GM23248 (cell line): Measurements from ENCODE around the gene SOWAHB. TPM values are rescaled to one million over a fixed set of nuclear protein-coding genes. Genes with fewer than 3 reads are reported as not detected.

Experiments
- DNase-seq: peaks from one replicate; pipeline ENCODE4 v3.0.0-alpha.2; 2015
- H2AFZ ChIP-seq: fragments of 200-600 bp; sonication (generic); 2 replicates; pipeline ENCODE4 v1.6.1; 2016; ENCODE audit warnings: antibody characterized with exemption
- H3F3A ChIP-seq: fragments of 200-600 bp; sonication (generic); 2 replicates; pipeline ENCODE4 v1.6.1; 2016; ENCODE audit warnings: mild to moderate bottlenecking, antibody characterized with exemption, mixed run types; ENCODE audit not compliant: insufficient read depth
- H3K27ac ChIP-seq: fragments of 200-600 bp; sonication (generic); 2 replicates; pipeline ENCODE4 v1.5.1; 2016; ENCODE audit warnings: mild to moderate bottlenecking
- H3K27me3 ChIP-seq: fragments of 200-600 bp; sonication (generic); replicated peaks from 2 replicates; pipeline ENCODE4 v1.6.1; 2016; ENCODE audit warnings: mild to moderate bottlenecking; ENCODE audit not compliant: insufficient read depth
- H3K36me3 ChIP-seq: fragments of 200-600 bp; sonication (generic); 2 replicates; pipeline ENCODE4 v1.6.1; 2016; ENCODE audit warnings: low read depth, mild to moderate bottlenecking
- H3K4me1 ChIP-seq: fragments of 200-600 bp; sonication (generic); 2 replicates; pipeline ENCODE4 v1.6.1; 2016; ENCODE audit warnings: mild to moderate bottlenecking; ENCODE audit not compliant: insufficient read depth
- H3K4me2 ChIP-seq: fragments of 200-600 bp; sonication (generic); one replicate; pipeline ENCODE4 v1.6.1; 2016; ENCODE audit warnings: mild to moderate bottlenecking; ENCODE audit not compliant: unreplicated experiment
- H3K4me3 ChIP-seq: fragments of 200-600 bp; sonication (generic); 2 replicates; pipeline ENCODE4 v1.5.1; 2016; ENCODE audit warnings: mild to moderate bottlenecking
- H3K79me2 ChIP-seq: fragments of 200-600 bp; sonication (generic); 2 replicates; pipeline ENCODE4 v1.6.1; 2016; ENCODE audit warnings: mild to moderate bottlenecking; ENCODE audit not compliant: insufficient read depth
- H3K9ac ChIP-seq: fragments of 200-600 bp; sonication (generic); 2 replicates; pipeline ENCODE4 v1.6.1; 2016; ENCODE audit warnings: mild to moderate bottlenecking
- H3K9me2 ChIP-seq: fragments of 200-600 bp; sonication (generic); 2 replicates; pipeline ENCODE4 v1.6.1; 2016; ENCODE audit warnings: mixed run types, mild to moderate bottlenecking, moderate library complexity; ENCODE audit not compliant: insufficient read depth
- H3K9me3 ChIP-seq: fragments of 200-600 bp; sonication (generic); one replicate; pipeline ENCODE4 v1.6.1; 2017; ENCODE audit warnings: low read depth
- H4K20me1 ChIP-seq: fragments of 200-600 bp; sonication (generic); 2 replicates; pipeline ENCODE4 v1.6.0; 2016; ENCODE audit not compliant: insufficient read depth
- EZH2 ChIP-seq: fragments of 200-600 bp; sonication (generic); IDR thresholded peaks from 2 replicates; pipeline ENCODE4 v1.6.1; 2018; ENCODE audit warnings: antibody characterized with exemption, mild to moderate bottlenecking; ENCODE audit not compliant: insufficient read depth, poor library complexity, severe bottlenecking
- EZH2phosphoT487 ChIP-seq: fragments of 200-600 bp; sonication (generic); IDR thresholded peaks from 2 replicates; pipeline ENCODE4 v1.6.1; 2018; ENCODE audit warnings: antibody characterized with exemption, moderate library complexity, mild to moderate bottlenecking, low read depth; ENCODE audit not compliant: insufficient read depth
- WGBS, 2 experiments: methylation state at CpG; one replicate each; pipeline ENCODE4 v1.1.6; 2015 to 2017; ENCODE audit warnings: low lambda C conversion rate in 2 of 2, low coverage in 1 of 2; ENCODE audit errors: missing lambda C conversion rate in 2 of 2; 5-methylcytosine and 5-hydroxymethylcytosine counted together
- in situ Hi-C: fragments of 300-500 bp; cut with MboI; formaldehyde crosslinking; loops from 2 replicates; pipeline ENCODE4 v1.15.0; 2020
- polyA plus RNA-seq: library from polyadenylated mRNA; unstranded; fragments of >200 nt; fragmentation: Nextera tagmentation; extraction: Ambion mirVana; gene quantifications from 2 replicates; pipeline ENCODE4 v1.2.1, GENCODE V29; 2016
- total RNA-seq: library from RNA; depleted of rRNA; stranded (reverse); fragments of >200 nt; shearing (Covaris generic); gene quantifications from 2 replicates; pipeline ENCODE4 v1.2.3, GENCODE V29; 2014

The SOWAHB gene
- total and polyA plus RNA-seq, 2 experiments from 2014 or later: not detected

DNA sequence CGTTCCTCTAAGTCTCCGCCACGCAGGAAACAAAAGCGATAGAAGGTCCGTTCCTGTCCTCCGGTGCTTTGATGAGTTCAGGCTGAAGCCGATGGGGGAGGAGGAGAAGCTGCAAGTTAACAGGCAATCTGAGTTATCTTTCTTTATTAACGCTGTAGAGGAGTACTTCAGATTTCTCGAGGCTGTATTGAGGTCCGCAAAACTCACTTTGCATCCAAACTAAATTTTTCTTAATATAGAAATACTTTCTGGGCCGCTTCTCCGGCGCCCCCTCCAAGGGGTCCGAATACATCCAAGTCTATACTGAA, 395 bp upstream of the SOWAHB start:
- Histone ChIP-seq H3K79me2 (no peaks in the 10 kb centered on the region), H3K4me3 (peak overlapping the region; percentile 55; the same call in 1 of the 2 replicates), H3K4me2 (peak overlapping the region; percentile 59), H3K27ac (no peak overlapping the region), H3K36me3 (no peaks in the 10 kb centered on the region), H3F3A (no peaks in the 10 kb centered on the region), H3K27me3 (peaks cover 27% of the 10 kb centered on the region), H3K9me3 (no peaks in the 10 kb centered on the region), H2AFZ (no peak overlapping the region), H3K9me2 (no peaks in the 10 kb centered on the region), H4K20me1 (no peaks in the 10 kb centered on the region), H3K4me1 (no peaks in the 10 kb centered on the region), H3K9ac (no peak overlapping the region)
- no peak for DNase-seq
- in situ Hi-C loops: no loop called here
- no peak for TF ChIP-seq EZH2phosphoT487
- TF ChIP-seq EZH2: peak; percentile 46
- 65 to 66% methylated on average over 13 to 14 of the region's 14 CpGs for WGBS, 2 experiments

DNA sequence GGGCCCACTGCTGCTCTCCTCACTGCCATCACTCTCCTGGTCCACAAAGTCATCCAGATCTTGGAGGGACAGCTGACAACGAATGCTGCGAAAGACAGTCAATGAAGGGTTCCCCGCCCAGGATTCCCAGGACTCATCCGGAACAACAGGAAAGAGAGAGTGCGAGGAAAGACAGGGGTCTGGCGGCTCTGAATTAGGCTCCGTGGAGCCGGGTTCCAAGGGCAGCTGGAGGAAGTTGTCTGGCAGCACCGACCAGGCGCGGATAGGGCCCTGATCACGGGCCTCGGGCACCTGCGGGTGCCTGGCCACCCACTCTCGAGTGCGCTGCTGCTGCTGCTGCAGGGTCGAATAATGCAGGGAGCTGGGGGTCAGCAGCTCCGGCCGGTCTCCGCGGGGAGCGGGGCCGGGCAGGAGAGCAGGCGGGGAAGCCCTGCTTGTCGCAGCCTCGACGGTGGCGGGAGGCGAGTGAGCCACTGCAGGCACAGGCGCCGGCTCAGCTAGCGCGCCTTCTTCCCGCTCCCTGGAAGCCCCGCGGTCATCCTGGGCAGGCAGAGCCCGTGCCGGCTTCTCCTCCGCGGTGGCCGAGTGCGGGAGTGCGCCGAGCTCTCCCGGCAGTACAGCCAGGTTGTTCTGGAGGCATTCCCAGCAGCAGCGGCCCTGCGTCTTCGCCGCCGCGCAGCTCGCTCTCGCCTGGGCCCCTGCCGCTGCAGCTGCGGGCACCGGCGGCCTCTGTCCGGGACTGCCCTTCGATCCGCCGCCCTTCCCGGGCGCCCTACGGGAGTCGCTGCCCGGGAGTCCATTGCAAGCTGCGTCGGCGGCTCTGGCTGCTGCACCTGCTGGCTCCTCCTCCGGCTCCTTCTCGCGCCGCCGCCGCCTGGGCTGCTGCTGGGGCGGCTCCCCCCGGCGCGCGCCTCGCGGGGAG, 1.1 kb downstream of the SOWAHB start:
- WGBS, 2 experiments: 36% methylated on average over 53 to 57 of the region's 82 CpGs
- H3K79me2 ChIP-seq: no peaks in the 10 kb centered on the region
- no peaks in the 10 kb centered on the region for H4K20me1 ChIP-seq
- H3K9ac ChIP-seq: no peak overlapping the region
- H2AFZ ChIP-seq: peak overlapping the region; percentile 22; the same call in 1 of the 2 replicates
- H3K4me1 ChIP-seq: peaks cover 9% of the 10 kb centered on the region; the same call in 1 of the 2 replicates
- H3K36me3 ChIP-seq: no peaks in the 10 kb centered on the region
- no peak overlapping the region for H3K27ac ChIP-seq
- peaks cover 8% of the 10 kb centered on the region; the same call in 1 of the 2 replicates for H3F3A ChIP-seq
- no peaks in the 10 kb centered on the region for H3K9me2 ChIP-seq
- peak overlapping the region; percentile 55 for H3K4me3 ChIP-seq
- peaks cover 27% of the 10 kb centered on the region for H3K27me3 ChIP-seq
- TF ChIP-seq EZH2 (no peak), EZH2phosphoT487 (no peak)
- in situ Hi-C loops: no loop called here
- H3K4me2 ChIP-seq: peak overlapping the region; percentile 59
- H3K9me3 ChIP-seq: no peaks in the 10 kb centered on the region
- peak; percentile 51 for DNase-seq

DNA sequence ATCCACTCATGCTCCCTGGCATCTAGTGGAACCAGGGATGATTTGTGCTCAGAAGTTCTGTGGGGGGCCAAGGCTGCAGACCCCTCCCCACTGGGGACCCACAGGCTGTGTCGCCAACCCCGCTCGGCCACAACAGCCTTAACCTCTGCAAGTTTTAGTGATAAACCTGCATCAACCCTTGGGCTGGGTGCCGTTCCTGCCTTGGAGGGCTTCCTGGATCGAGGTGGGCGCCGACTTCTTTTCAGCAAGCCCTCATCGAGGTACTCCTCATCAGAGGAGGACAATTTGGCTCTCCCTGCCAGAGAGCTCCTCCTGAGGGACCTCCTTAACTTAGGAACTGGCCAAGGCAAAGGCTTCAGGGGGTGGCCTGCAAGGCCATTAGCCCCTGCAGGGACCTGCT, 1.9 kb downstream of the SOWAHB start:
- H4K20me1 ChIP-seq: no peaks in the 10 kb centered on the region
- no peak for DNase-seq
- peaks cover 8% of the 10 kb centered on the region; the same call in 1 of the 2 replicates for H3F3A ChIP-seq
- H3K9me3 ChIP-seq: no peaks in the 10 kb centered on the region
- H3K79me2 ChIP-seq: no peaks in the 10 kb centered on the region
- peaks cover 9% of the 10 kb centered on the region; the same call in 1 of the 2 replicates for H3K4me1 ChIP-seq
- H3K27ac ChIP-seq: no peak overlapping the region
- 79 to 84% methylated on average over 8 of the region's 8 CpGs for WGBS, 2 experiments
- H2AFZ ChIP-seq: no peak overlapping the region
- no peaks in the 10 kb centered on the region for H3K9me2 ChIP-seq
- in situ Hi-C loops: no loop called here
- TF ChIP-seq EZH2phosphoT487 (no peak), EZH2 (no peak)
- no peaks in the 10 kb centered on the region for H3K36me3 ChIP-seq
- H3K4me3 ChIP-seq: no peak overlapping the region
- no peak overlapping the region for H3K9ac ChIP-seq
- no peak overlapping the region for H3K4me2 ChIP-seq
- peaks cover 27% of the 10 kb centered on the region for H3K27me3 ChIP-seq

DNA sequence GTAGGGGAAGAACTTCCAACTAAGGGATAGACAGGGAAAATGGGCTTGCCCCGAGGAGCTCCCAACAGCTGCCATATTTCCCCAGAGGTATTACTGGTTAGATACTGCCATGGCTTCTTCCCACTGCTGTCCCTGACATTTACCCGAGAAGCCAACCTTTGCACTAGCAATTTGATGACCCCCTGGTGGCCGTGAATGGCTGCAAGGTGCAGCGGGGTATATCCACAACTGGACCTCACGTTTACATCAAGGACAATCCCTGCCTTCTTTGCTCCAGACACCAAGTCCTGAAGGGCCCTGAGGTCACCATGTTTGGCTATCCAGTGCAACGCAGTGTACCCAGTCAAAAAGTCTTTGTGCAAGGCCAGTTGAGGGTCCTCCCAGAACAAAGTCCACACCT, 2.3 kb downstream of the SOWAHB start:
- H3K27ac ChIP-seq: no peak overlapping the region
- H3K36me3 ChIP-seq: no peaks in the 10 kb centered on the region
- in situ Hi-C loops: no loop called here
- 89 to 90% methylated on average over 6 of the region's 6 CpGs for WGBS, 2 experiments
- peaks cover 8% of the 10 kb centered on the region; the same call in 1 of the 2 replicates for H3F3A ChIP-seq
- H3K27me3 ChIP-seq: peaks cover 27% of the 10 kb centered on the region
- no peak overlapping the region for H3K9ac ChIP-seq
- no peak overlapping the region for H2AFZ ChIP-seq
- no peak overlapping the region for H3K4me3 ChIP-seq
- H4K20me1 ChIP-seq: no peaks in the 10 kb centered on the region
- no peaks in the 10 kb centered on the region for H3K9me3 ChIP-seq
- H3K4me1 ChIP-seq: peaks cover 9% of the 10 kb centered on the region; the same call in 1 of the 2 replicates
- no peak for DNase-seq
- H3K9me2 ChIP-seq: no peaks in the 10 kb centered on the region
- H3K4me2 ChIP-seq: no peak overlapping the region
- H3K79me2 ChIP-seq: no peaks in the 10 kb centered on the region
- TF ChIP-seq EZH2phosphoT487 (no peak), EZH2 (no peak)
